Measurements from ENCODE around the gene DYNLRB1. TPM values are rescaled to one million over a fixed set of nuclear protein-coding genes. Genes with fewer than 3 reads are reported as not detected.

DYNLRB1 gene
- total and polyA plus RNA-seq, 10 of the 15 experiments (the other 5 are each of a cell fraction or from before 2014, with no cell fraction given): 87.9 to 313 (median 153) TPM

- H3K27me3 ChIP-seq (replicated peaks in 1 of 2; ENCODE audit: control insufficient read depth in 2 of 2, insufficient read depth in 2 of 2, low read length in 1 of 2): no peaks in the 10 kb centered on the region
- no TSS peak for BruUV-seq (replicated peaks)
- TF ChIP-seq MTA2 (IDR thresholded peaks at IDR 0.05; ENCODE audit: low read depth): no peak
- TF ChIP-seq TARDBP (IDR thresholded peaks at IDR 0.05; ENCODE audit: borderline replicate concordance): no peak
- no peak for TF ChIP-seq PBX3 (IDR thresholded peaks at IDR 0.05; ENCODE audit: insufficient replicate concordance, low read depth, low read length)
- TF ChIP-seq, protein P1, sequence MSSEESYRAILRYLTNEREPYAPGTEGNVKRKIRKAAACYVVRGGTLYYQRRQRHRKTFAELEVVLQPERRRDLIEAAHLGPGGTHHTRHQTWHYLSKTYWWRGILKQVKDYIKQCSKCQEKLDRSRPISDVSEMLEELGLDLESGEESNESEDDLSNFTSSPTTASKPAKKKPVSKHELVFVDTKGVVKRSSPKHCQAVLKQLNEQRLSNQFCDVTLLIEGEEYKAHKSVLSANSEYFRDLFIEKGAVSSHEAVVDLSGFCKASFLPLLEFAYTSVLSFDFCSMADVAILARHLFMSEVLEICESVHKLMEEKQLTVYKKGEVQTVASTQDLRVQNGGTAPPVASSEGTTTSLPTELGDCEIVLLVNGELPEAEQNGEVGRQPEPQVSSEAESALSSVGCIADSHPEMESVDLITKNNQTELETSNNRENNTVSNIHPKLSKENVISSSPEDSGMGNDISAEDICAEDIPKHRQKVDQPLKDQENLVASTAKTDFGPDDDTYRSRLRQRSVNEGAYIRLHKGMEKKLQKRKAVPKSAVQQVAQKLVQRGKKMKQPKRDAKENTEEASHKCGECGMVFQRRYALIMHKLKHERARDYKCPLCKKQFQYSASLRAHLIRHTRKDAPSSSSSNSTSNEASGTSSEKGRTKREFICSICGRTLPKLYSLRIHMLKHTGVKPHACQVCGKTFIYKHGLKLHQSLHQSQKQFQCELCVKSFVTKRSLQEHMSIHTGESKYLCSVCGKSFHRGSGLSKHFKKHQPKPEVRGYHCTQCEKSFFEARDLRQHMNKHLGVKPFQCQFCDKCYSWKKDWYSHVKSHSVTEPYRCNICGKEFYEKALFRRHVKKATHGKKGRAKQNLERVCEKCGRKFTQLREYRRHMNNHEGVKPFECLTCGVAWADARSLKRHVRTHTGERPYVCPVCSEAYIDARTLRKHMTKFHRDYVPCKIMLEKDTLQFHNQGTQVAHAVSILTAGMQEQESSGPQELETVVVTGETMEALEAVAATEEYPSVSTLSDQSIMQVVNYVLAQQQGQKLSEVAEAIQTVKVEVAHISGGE (CRISPR knock-in tag; IDR thresholded peaks at IDR 0.05): no peak
- no peak for TF ChIP-seq USF1 (IDR thresholded peaks at IDR 0.05; ENCODE audit: borderline replicate concordance, extremely low read length, insufficient read depth, low read depth, low read length)
- TF ChIP-seq, protein P2, sequence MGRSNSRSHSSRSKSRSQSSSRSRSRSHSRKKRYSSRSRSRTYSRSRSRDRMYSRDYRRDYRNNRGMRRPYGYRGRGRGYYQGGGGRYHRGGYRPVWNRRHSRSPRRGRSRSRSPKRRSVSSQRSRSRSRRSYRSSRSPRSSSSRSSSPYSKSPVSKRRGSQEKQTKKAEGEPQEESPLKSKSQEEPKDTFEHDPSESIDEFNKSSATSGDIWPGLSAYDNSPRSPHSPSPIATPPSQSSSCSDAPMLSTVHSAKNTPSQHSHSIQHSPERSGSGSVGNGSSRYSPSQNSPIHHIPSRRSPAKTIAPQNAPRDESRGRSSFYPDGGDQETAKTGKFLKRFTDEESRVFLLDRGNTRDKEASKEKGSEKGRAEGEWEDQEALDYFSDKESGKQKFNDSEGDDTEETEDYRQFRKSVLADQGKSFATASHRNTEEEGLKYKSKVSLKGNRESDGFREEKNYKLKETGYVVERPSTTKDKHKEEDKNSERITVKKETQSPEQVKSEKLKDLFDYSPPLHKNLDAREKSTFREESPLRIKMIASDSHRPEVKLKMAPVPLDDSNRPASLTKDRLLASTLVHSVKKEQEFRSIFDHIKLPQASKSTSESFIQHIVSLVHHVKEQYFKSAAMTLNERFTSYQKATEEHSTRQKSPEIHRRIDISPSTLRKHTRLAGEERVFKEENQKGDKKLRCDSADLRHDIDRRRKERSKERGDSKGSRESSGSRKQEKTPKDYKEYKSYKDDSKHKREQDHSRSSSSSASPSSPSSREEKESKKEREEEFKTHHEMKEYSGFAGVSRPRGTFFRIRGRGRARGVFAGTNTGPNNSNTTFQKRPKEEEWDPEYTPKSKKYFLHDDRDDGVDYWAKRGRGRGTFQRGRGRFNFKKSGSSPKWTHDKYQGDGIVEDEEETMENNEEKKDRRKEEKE (IDR thresholded peaks at IDR 0.05): no peak
- ChIA-PET RAD21 (ENCODE audit: unreplicated experiment) (no interaction called here), POLR2A (no interaction called here), CTCF (no interaction called here), SMC1A (ENCODE audit: uncharacterized antibody, unreplicated experiment) (interaction anchor here (1.3 kb wide), 1 partner anchor 9 kb away, joined by 3 read pairs; no protein-coding TSS in a partner anchor)
- H3K4me2 ChIP-seq (ENCODE audit: control insufficient read depth, insufficient read depth): no peak overlapping the region
- no peak overlapping the region for H2AFZ ChIP-seq (ENCODE audit: control insufficient read depth, low read depth, low read length)
- DNase-seq (ENCODE audit: low read depth, low spot score) (no peak), FAIRE-seq (no peak), ATAC-seq (no peak)
- H3K27ac ChIP-seq (ENCODE audit: control insufficient read depth, insufficient read depth): no peak overlapping the region
- no peaks in the 10 kb centered on the region for H3K36me3 ChIP-seq (ENCODE audit: control insufficient read depth in 2 of 2, insufficient read depth in 2 of 2, low read length in 1 of 2)
- no peak overlapping the region for H3K4me3 ChIP-seq
- intact Hi-C loops (cut with micrococcal nuclease; ENCODE audit: unreplicated experiment): no loop called here
- H4K20me1 ChIP-seq (ENCODE audit: control insufficient read depth, insufficient read depth): no peaks in the 10 kb centered on the region
- in situ Hi-C loops (cut with MboI): no loop called here
- 72% methylated on average over 22 of the region's 22 CpGs for WGBS (ENCODE audit: insufficient coverage, insufficient replicate concordance, low lambda C conversion rate, missing lambda C conversion rate)
- H3K79me2 ChIP-seq (ENCODE audit: control insufficient read depth, insufficient read depth, low read length): no peaks in the 10 kb centered on the region
- H3K9me3 ChIP-seq (replicated peaks; ENCODE audit: control insufficient read depth, insufficient read depth, low read length): no peaks in the 10 kb centered on the region
- H3K9ac ChIP-seq (ENCODE audit: control insufficient read depth, insufficient read depth, low read length): no peak overlapping the region
- no peaks in the 10 kb centered on the region for H3K4me1 ChIP-seq (ENCODE audit: control insufficient read depth, insufficient read depth, low read length)
Measured at GRCh38 chr20:34547844-34548613, 31.8 kb downstream of the DYNLRB1 start.
